ENCODE measurements around the gene DENND10. TPM values are rescaled to one million over a fixed set of nuclear protein-coding genes. Genes with fewer than 3 reads are reported as not detected.
"Not testable (repeated sequence)": the region's sequence is repeated elsewhere in the genome, so short reads cannot be mapped to it uniquely, and the experiment has no call there.

DENND10 gene
- total RNA-seq, 6 experiments from 2014 or later = 24.0 to 46.4 (median 36.1) TPM

- intact Hi-C loops (cut with DNase I) = no loop called here
- Histone ChIP-seq H3K9me3 (no peaks in the 10 kb centered on the region), H3K36me3 (peaks cover 0 to 17% (median 2%) of the 10 kb centered on the region in 4 donors), H3K27me3 (no peaks in the 10 kb centered on the region), H3K27ac (peak overlapping the region; percentile 27 to 63 (median 43)), H3K4me3 (peak overlapping the region; percentile 71 to 89 (median 88)), H3K4me1 (peaks cover 0 to 11% (median 0%) of the 10 kb centered on the region in 4 donors)
- ATAC-seq (peak; percentile 20 to 41 (median 32)), DNase-seq (peak; percentile 40 to 60 (median 57))
- 1% methylated on average over 8 of the region's 22 CpGs for WGBS (ENCODE audit: insufficient coverage, low coverage, low lambda C conversion rate, missing lambda C conversion rate)
- TF ChIP-seq POLR2A (IDR thresholded peaks at IDR 0.05) (no peak), CTCF (IDR thresholded peaks at IDR 0.05) (no peak)
These were observed 722 bp downstream of the DENND10 start for GRCh38 chr10:119104654-119105015.

GRCh38 chr10:119105155-119105554 is 1.2 kb downstream of the DENND10 start:
- intact Hi-C loops (cut with DNase I) = no loop called here
- Histone ChIP-seq H3K36me3 (peaks cover 0 to 20% (median 2%) of the 10 kb centered on the region in 4 donors), H3K4me1 (peaks cover 0 to 11% (median 0%) of the 10 kb centered on the region in 4 donors), H3K27ac (peak overlapping the region in 1 of 3 donors; percentile 27), H3K27me3 (no peaks in the 10 kb centered on the region), H3K4me3 (peak overlapping the region; percentile 71 to 89 (median 88)), H3K9me3 (no peaks in the 10 kb centered on the region)
- WGBS (ENCODE audit: insufficient coverage, low coverage, low lambda C conversion rate, missing lambda C conversion rate) = 91% methylated on average over 9 of the region's 12 CpGs
- no peak for ATAC-seq
- no peak for DNase-seq
- no peak for TF ChIP-seq POLR2A (IDR thresholded peaks at IDR 0.05)
- TF ChIP-seq CTCF (IDR thresholded peaks at IDR 0.05) = no peak

- Histone ChIP-seq H3K4me1 (peaks cover 0 to 11% (median 0%) of the 10 kb centered on the region in 4 donors), H3K36me3 (peaks cover 2 to 24% (median 4%) of the 10 kb centered on the region in 4 donors)
- H3K9me3 ChIP-seq; intact Hi-C loops (cut with DNase I); H3K27me3 ChIP-seq; ATAC-seq; DNase-seq; H3K4me3 ChIP-seq; H3K27ac ChIP-seq: not testable (repeated sequence)
- 87% methylated on average over 3 of the region's 7 CpGs for WGBS (ENCODE audit: insufficient coverage, low coverage, low lambda C conversion rate, missing lambda C conversion rate)
These were observed 2.0 kb downstream of the DENND10 start for GRCh38 chr10:119105899-119106298.

GRCh38 chr10:119107106-119107505 is 3.2 kb downstream of the DENND10 start:
- H3K4me1 ChIP-seq = peaks cover 0 to 11% (median 0%) of the 10 kb centered on the region in 4 donors
- H3K9me3 ChIP-seq; H3K27me3 ChIP-seq; ATAC-seq; DNase-seq; H3K27ac ChIP-seq; H3K4me3 ChIP-seq; intact Hi-C loops (cut with DNase I): not testable (repeated sequence)
- WGBS (ENCODE audit: insufficient coverage, low coverage, low lambda C conversion rate, missing lambda C conversion rate) = 95% methylated on average over 5 of the region's 6 CpGs
- H3K36me3 ChIP-seq = peaks cover 2 to 34% (median 7%) of the 10 kb centered on the region in 4 donors

GRCh38 chr10:119107771-119108170 is 3.9 kb downstream of the DENND10 start:
- DNase-seq; H3K27me3 ChIP-seq; H3K9me3 ChIP-seq; H3K27ac ChIP-seq; H3K4me3 ChIP-seq; ATAC-seq; intact Hi-C loops (cut with DNase I): not testable (repeated sequence)
- H3K36me3 ChIP-seq = peaks cover 2 to 39% (median 7%) of the 10 kb centered on the region in 4 donors
- 67% methylated on average over 2 of the region's 2 CpGs for WGBS (ENCODE audit: insufficient coverage, low coverage, low lambda C conversion rate, missing lambda C conversion rate)
- H3K4me1 ChIP-seq = peaks cover 0 to 11% (median 0%) of the 10 kb centered on the region in 4 donors

- H3K9me3 ChIP-seq = no peaks in the 10 kb centered on the region
- H3K36me3 ChIP-seq = peaks cover 2 to 42% (median 7%) of the 10 kb centered on the region in 4 donors
- peaks cover 0 to 36% (median 7%) of the 10 kb centered on the region in 4 donors for H3K4me1 ChIP-seq
- ATAC-seq (no peak), DNase-seq (no peak)
- WGBS (ENCODE audit: insufficient coverage, low coverage, low lambda C conversion rate, missing lambda C conversion rate) = 82% methylated on average over 3 of the region's 4 CpGs
- intact Hi-C loops (cut with DNase I) = no loop called here
- TF ChIP-seq POLR2A (IDR thresholded peaks at IDR 0.05) (no peak), CTCF (IDR thresholded peaks at IDR 0.05) (no peak)
- H3K27me3 ChIP-seq = no peaks in the 10 kb centered on the region
- H3K4me3 ChIP-seq = no peak overlapping the region
- no peak overlapping the region for H3K27ac ChIP-seq
These were observed 8.1 kb downstream of the DENND10 start for GRCh38 chr10:119112056-119112455.
